ENCODE measurements around the gene TGIF1.
A peak's percentile ranks its signal among the peaks of the same experiment; 100 is the strongest.
"Not testable (repeated sequence)": the region's sequence is repeated elsewhere in the genome, so short reads cannot be mapped to it uniquely, and the experiment has no call there.

TGIF1 gene

GRCh38 chr18:3450012-3450798 lies at the start of gene TGIF1:
Gene TGIF1 (plus strand): TSS chr18:3450172. CDS start chr18:3450490, 318 bp downstream.
- DNase-seq = peak; percentile 63

DNA sequence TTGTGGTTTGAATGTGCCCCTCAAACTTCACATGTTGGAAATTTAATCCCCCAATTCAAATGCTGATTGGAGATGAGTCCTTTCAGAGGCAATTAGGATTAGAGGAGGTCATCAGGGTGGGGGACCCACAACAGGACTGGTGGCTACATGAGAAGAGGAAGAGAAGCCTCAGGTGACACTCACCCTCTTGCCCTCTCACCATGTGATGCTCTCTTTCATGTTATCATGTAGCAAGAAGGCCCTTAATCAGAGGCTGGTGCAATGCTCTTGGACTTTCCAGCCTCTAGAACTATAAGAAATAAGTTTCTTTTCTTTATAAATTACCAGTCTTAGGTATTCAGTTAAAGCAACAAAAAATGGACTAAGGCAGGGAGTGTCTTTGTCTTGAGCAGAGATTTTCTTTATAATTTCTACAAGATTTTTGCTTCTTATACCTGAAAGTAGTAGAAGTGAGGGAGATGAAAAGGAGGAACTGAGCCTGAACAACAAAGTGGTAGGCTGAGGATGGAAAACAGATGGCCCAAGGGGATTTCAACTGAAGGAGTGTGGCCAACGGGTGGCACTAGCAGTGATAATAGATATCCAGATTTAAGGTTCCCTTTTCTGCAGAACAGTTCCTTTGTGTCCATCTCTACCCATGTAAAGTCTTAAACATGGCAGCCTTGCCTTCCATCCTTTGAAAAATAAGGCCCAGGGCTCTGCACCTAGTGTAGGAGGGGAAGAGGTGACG lies 49.2 kb upstream of the TGIF1 start:
- no peak for DNase-seq

DNA sequence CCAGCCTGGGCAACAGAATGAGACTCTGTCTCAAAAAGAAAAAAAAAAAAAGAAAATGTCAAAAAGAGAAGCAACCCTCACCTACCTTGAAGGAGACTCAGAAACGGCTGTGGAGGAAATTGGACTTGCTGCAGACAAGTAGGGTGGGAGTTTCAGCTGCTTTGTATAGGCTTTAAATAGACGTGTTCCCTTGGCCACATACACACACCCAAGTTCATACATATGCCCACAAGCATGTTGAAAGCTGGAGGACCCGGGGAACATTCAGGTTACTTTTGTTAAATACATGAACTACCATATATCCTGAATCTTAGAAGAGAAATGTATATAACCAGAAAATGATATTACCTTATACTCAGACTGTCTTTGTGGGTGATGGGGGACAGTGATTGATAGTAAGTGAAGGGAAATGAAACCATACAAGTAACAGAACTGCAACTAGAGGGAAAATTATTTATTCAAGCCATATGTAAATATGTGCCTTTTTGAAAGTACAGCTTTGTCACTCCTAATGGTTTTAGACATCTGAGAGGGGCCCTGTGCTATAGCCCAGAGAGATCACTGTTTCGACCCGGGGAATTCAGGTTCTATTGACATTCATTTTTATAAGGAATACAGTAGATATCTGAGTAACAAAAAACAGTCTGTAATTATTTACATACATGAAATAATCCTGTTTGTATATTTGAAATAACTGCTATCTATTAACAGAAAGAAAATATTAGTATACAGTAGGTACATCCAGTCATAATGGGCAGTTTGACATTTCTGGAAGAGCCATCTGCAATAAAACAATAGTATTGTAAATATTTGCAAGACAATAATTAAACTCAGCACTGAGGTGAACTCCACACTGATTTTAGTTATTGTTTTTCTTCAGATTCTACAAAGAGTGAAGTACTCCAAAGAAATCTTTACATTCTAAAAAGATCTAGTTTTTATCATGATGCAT lies 48.0 kb upstream of the TGIF1 start:
- no peak for DNase-seq

GRCh38 chr18:3402982-3403451 lies 47.0 kb upstream of the TGIF1 start:
- DNase-seq = no peak

DNA sequence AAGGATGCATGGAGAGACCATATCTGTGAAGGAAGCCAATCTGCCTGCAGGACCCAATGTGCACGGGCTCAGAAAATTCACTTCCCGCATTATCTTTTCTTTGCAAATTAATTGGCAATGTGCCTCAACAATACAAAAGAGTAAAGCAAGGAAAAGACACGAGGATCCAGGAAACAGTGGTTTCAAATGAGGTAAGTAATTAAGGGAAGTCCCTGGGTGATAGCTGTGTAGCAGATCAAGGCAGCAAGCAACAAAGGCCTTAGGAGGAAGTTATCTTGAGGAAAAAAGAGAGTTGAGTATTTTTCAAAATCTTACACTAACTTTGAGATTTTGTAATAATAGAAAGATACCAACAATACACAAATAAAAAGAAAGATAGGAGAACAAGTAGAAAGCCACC lies 44.3 kb upstream of the TGIF1 start:
- DNase-seq = no peak

DNA sequence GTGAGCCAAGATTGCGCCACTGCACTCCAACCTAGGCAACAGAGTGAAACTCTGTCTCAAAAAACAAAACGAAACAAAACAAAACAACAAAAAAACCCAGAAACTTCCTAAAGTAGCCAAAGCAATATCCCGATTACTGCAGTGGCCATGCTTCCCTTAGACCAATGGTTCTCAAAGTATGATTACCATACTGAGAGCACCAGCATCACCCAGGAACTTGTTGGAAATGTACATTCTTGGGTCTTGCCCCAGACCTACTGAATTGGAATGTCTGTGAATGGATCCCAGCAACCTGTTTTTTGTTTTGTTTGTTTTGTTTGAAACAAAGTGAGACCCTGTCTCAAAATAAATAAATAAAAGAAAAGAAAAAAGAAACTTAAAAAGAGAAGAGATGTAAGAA lies 41.9 kb upstream of the TGIF1 start:
- no peak for DNase-seq

GRCh38 chr18:3409811-3410210 lies 40.2 kb upstream of the TGIF1 start:
- DNase-seq = no peak

- DNase-seq = no peak
These were observed 39.7 kb upstream of the TGIF1 start for GRCh38 chr18:3410273-3410672.

DNA sequence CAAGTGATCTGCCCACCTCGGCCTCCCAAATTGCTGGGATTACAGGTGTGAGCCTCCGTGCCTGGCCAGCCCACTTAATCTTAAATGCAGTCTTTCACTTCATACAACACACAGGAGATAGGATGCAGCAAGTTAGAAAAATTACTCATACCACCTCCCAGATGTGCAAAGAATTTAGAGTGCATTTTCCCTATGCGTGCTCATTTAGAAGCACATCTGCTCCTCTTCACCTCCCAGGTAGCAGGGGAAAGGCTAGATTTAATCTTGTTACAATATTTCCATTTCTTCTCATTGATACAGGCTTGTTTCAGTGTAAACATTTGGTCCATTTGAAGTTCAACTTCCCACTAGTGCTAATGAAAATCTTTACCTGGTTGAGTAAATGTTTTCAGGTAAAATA lies 39.1 kb upstream of the TGIF1 start:
- DNase-seq = not testable (repeated sequence)

DNA sequence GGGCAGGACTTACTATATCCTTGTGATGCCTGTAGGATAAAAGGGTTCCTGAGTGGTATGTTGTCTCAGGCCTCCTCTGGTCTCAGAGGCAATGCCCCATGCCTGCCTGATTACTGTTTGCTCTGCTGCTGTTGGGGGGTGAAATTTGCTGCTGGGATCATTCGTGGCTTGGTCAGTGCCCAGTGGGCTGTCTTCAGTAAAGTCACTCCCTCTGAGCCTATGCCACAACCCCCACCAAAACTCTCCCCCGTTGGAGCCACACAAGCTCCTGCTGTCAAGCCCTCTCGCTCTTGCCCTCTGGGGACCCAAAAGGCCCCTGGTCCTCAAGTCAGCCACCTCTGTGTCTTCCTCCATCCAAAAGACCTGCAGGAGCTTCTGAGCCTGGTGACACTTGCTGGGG lies 38.6 kb upstream of the TGIF1 start:
- no peak for DNase-seq

DNA sequence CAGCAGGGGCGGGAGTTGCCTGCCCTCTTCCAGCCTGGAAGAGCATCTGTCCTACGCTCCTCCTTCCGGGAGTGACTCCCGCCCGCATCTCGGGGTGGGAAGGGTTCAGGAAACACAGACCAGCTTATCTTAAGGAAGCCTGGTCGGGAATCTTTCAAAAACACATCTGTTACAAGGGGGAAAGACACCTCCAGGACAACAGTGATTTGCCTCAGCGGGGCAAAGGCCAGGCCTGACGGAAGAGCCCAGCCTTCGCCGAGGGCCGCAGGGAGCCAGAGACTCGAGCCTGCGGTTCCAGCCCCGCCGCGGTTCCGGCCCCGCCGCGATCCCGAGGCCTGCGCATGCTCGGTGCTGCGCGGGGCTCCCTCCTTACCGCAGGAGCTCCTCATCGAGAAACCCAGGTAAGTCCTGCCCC lies 38.1 kb upstream of the TGIF1 start:
- peak; percentile 11 for DNase-seq

GRCh38 chr18:3412528-3412927 lies 37.4 kb upstream of the TGIF1 start:
- not testable (repeated sequence) for DNase-seq

GRCh38 chr18:3415110-3415509 lies 34.9 kb upstream of the TGIF1 start:
- DNase-seq = no peak

- no peak for DNase-seq
These were observed 31.9 kb upstream of the TGIF1 start for GRCh38 chr18:3418083-3418482.

GRCh38 chr18:3420919-3421279 lies 29.1 kb upstream of the TGIF1 start:
- no peak for DNase-seq

DNA sequence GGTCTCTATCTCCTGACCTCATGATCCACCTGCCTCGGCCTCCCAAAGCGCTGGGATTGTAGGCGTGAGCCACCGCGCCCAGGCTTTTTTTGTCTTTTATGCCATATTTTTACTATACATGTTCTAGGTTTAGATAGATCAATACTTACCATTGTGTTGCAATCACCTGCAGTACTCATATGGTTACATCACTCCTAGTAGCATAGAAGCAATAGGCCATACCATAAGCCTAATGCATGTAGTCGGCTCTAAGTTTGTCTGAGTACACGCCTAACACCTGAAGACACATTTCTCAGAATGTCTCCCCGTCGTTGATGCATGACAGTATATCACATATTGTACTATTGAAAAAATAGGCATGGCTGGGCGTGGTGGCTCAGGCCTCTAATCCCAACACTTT lies 27.1 kb upstream of the TGIF1 start:
- no peak for DNase-seq

DNA sequence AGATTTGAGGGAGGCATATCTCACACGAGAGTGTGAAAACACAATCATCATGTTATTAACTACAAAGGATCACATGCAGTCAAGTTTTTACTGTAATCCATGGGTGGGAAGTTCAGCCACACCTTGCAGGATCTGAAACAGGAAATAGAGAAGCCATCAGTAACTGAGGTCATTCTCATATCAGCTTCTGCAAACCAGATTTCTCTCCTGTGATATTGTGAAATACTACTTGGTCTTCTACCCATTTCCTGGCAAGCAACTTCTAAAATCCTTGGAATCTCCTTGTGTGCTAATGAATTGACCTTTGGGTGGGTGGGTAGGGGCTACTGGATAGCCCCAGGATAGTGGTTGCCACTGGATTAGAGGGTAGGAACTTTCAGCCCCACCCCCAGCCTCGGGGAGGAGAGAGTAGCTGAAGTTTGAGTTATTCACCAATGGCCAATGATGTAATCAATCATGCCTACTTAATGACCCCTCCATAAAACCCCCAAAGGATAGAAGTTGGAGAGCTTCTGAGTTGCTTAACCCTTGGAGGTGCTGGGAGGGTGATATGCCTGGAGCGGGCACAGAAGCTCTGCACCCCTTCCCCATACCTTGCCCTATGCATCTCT lies 25.6 kb upstream of the TGIF1 start:
- DNase-seq = no peak

DNA sequence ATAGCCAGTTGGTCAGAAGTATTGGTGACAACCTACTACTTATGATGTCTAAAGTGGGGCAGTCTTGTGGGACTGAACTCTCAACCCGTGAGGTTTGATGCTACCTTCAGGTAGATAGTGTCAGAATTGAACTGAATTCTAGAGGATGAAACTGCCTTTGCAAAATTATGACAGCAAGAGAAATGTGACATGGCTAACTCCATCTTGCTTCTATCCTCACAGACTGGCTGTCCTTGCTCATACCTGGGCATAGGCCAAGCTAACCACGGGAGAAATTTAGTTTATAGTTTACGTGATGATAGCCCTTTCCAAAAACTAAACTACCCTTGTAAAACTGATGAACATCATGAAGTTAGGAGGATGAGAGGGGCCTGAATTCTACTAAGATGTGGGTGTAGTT lies 24.9 kb upstream of the TGIF1 start:
- no peak for DNase-seq

DNA sequence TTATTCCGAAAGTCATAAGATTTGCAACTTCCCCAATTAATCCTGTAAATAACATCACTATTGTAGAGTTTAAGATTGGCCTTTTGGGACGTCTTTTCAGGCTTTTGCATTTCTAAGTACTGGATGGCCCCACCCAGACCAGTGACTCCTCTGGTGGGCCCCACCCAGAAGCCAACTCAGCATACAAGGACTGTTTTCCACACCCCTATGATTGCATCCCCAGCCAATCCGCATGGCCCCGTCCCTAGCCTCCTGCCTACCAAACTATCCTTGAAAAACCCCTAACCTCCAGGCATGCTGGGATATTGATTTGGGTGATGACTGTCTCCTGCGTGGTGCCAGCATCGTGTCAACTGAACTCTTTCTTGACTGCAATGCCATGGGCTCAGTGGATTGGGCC lies 24.5 kb upstream of the TGIF1 start:
- DNase-seq = no peak

DNA sequence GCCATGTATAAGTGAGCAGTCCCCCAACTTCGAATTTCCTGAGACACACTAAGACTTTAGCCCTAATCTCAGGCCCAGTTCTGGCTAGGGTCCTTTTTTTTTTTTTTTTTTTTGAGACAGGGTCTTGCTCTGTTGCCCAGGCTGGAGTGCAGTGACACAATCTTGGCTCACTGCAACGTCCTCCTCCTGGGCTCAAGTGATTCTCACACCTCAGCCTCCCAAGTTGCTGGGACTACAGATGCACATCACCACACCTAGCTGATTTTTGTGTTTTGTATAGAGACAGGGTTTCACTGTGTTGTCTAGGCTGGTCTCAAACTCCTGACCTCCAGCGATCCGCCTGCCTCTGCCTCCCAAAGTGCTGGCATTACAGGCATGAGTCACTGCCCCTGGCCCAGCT lies 23.9 kb upstream of the TGIF1 start:
- DNase-seq = no peak

GRCh38 chr18:3427944-3428343 lies 22.0 kb upstream of the TGIF1 start:
- no peak for DNase-seq

DNA sequence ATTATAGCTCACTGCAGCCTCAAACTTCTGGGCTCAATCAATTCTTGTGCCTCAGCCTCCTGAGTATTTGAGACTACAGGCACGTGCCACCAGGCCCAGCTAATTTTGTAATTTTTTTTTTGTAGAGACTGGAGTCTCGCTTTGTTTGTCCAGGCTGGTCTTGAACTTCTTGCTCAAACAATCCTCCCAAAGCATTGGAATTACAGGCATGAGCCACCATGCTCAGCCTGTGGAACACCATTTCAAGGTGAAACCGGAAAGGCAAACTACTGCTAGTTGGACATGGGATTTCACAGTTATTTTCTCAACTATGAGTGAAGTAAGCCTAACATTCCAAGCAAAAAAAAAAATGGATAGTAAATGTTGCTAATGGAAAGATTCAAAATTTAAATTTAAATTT lies 20.9 kb upstream of the TGIF1 start:
- no peak for DNase-seq

GRCh38 chr18:3434685-3435084 lies 15.3 kb upstream of the TGIF1 start:
- no peak for DNase-seq

Data from activated CD4-positive, alpha-beta T cell treated with anti-CD3 and anti-CD28 coated beads for 1 hour (primary cell).